Left ventricle myocardium superior (tissue), 1 donor: ENCODE results near the gene DNAAF3. TPM values are rescaled to one million over a fixed set of nuclear protein-coding genes. Genes with fewer than 3 reads are reported as not detected.
A peak's percentile ranks its signal among the peaks of the same experiment; 100 is the strongest.
"Not testable (repeated sequence)": the region's sequence is repeated elsewhere in the genome, so short reads cannot be mapped to it uniquely, and the experiment has no call there.

Source experiments
- ATAC-seq: fragments of 200-7000 bp; cut with Tn5 transposase; one replicate; pipeline ENCODE4 v1.9.1; 2020; ENCODE audit warnings: mild to moderate bottlenecking, moderate library complexity
- DNase-seq: peaks from one replicate; pipeline ENCODE4 v3.0.0-alpha.2; 2020
- intact Hi-C: fragments of 100-400 bp; cut with micrococcal nuclease; formaldehyde crosslinking; loops from one replicate; pipeline ENCODE4 v1.11.0; 2022
- total RNA-seq: library from RNA; stranded (reverse); fragmentation: NEBNext Ultra II Directional; extraction: Animal tissue kit (Norgen Biotek cat#: 25700); gene quantifications from one replicate; pipeline ENCODE4 v1.2.1, GENCODE V29; 2021
- donor health status: DM: no; HTN: yes; CAD: no; lungs with severe emphysema.

DNAAF3 gene
- total RNA-seq, 1 donor from 2014 or later, result 0.87 TPM

DNA sequence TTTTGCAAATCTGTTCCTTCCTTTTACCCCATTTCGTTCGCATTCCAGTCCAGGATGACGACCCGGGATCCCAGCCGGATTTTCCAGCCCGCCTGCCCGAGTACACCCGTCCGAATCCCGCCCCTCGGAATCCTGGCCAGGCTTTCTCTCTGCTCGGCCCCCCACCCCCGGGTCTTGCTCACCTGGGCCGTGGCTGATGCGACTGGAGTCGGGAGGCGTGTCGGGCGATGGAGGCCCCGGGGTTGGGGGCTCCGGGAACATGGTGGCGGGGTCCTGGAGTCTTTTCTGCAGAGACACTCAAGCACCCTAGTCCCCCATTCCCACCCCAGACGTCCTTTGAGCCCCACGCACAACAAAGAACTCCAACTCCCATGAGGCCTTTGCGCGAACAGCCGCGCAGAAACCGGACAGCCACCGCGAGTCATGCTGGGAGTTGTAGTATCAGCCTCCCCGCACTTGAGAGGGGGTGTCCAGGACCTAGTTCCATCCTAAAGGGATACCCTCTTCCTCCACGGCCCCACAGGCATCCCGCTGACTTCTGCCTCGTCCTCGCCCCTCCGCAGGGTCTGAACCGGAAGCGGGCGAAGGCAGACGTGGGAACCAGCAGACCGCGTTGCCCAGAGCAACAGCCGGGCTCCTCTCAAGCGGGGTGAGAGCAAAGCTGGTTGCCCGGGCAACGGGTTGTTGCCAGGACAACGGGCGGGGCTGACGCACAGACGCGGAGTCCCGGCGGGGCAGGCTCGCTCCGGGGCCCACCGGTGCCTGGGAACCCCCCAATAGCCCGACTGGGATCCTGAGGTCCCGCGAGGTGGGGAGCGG is 12.6 kb upstream of the DNAAF3 start:
- peak; percentile 77 for ATAC-seq
- intact Hi-C loops, result no loop called here
- DNase-seq, result peak; percentile 71

- intact Hi-C loops, result no loop called here
- no peak for DNase-seq
- ATAC-seq, result no peak
Observed at GRCh38 chr19:55176076-55176475, 9.7 kb upstream of the DNAAF3 start.

- peak; percentile 22 for DNase-seq
- intact Hi-C loops, result no loop called here
- no peak for ATAC-seq
Observed at GRCh38 chr19:55175117-55175867, 8.9 kb upstream of the DNAAF3 start.

GRCh38 chr19:55174425-55175116 is 8.2 kb upstream of the DNAAF3 start:
- ATAC-seq (no peak), DNase-seq (peak; percentile 19)
- intact Hi-C loops, result no loop called here

DNA sequence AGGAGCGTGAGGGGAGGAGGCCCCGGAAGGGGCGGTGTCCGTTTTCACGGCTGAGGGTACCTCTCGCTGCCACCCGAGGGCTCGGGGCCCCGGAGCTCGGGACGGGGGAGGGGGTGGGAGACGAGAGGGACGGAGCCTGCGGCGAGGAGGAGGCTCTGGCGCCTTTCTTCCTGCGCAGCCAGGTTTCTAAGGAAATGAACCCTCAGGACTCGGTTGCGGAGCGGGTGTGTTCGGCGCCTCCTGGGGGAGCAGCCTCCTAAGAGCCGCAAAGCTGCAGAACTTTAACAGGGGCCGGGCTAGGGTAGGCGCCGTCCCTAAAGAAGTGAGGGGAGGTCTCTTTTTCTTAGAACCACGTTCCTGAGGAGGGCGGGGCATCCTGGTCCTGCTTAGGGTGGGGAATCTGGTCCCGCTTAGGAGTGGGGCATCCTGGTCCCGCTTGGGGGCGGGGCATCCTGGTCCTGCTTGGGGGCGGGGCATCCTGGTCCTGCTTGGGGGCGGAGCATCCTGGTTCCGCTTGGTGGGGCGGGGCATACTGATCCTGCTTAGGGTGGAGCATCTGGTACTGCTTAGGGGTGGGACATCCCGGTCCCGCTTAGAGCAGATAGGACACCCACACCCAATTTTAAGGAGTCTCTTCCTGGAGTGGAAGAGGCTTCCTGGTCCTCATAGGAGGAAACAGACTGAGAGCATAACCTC is 7.4 kb upstream of the DNAAF3 start:
- ATAC-seq, result peak; percentile 75
- peak; percentile 72 for DNase-seq
- intact Hi-C loops, result no loop called here

- DNase-seq (peak; percentile 26), ATAC-seq (no peak)
- intact Hi-C loops, result no loop called here
Observed at GRCh38 chr19:55173186-55173713, 6.8 kb upstream of the DNAAF3 start.

- intact Hi-C loops, result no loop called here
- no peak for ATAC-seq
- DNase-seq, result no peak
Observed at GRCh38 chr19:55172741-55173140, 6.3 kb upstream of the DNAAF3 start.

- DNase-seq, ATAC-seq, intact Hi-C loops: not testable (repeated sequence)
Observed at GRCh38 chr19:55172318-55172717, 5.9 kb upstream of the DNAAF3 start.

GRCh38 chr19:55171440-55171839 is 5.0 kb upstream of the DNAAF3 start:
- no peak for DNase-seq
- intact Hi-C loops, result no loop called here
- no peak for ATAC-seq

- peak; percentile 0 for DNase-seq
- intact Hi-C loops, result no loop called here
- no peak for ATAC-seq
Observed at GRCh38 chr19:55169136-55169535, 2.7 kb upstream of the DNAAF3 start.

GRCh38 chr19:55165952-55166529 is 372 bp downstream of the DNAAF3 start:
- DNase-seq (peak; percentile 73), ATAC-seq (peak; percentile 77)
- intact Hi-C loops, result no loop called here

DNA sequence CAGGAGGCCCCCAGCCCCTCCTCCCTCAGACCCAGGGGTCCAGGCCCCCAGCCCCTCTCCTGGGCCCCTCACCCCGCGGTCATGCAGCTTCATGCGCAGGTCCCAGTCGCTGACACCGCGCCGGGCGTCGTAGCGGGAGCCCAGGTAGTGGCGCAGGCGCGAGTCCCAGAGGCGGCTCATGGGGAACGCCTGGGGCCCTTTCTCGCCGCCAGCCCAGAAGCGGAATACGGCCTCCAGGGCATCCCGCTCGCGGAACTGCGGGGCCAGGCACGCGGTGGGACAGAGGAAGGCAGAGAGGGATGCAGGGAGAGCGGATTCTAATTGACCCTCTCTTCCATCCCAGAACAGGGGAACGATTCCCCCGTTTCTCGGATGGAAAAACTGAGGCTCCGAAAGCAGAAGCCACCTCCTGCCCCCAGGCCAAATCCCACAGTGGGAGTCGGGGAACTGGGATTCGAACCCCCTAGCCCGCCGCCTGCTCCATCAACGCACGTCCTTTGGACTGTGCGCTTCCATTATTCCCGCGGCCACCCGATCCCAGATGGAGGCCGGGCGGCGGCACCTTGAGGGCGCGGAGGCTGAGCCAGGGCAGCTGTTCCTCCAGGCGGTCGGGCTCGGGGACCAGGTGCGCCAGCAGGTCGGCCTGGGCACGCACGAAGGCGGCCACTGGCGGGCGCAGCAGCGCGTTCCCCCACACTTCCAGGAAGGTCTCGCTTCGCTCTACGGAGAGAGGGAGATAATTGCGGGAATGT is 4.7 kb downstream of the DNAAF3 start:
- DNase-seq (no peak), ATAC-seq (no peak)
- intact Hi-C loops, result no loop called here

GRCh38 chr19:55160986-55161365 is 5.4 kb downstream of the DNAAF3 start:
- DNase-seq (no peak), ATAC-seq (no peak)
- intact Hi-C loops, result no loop called here

DNA sequence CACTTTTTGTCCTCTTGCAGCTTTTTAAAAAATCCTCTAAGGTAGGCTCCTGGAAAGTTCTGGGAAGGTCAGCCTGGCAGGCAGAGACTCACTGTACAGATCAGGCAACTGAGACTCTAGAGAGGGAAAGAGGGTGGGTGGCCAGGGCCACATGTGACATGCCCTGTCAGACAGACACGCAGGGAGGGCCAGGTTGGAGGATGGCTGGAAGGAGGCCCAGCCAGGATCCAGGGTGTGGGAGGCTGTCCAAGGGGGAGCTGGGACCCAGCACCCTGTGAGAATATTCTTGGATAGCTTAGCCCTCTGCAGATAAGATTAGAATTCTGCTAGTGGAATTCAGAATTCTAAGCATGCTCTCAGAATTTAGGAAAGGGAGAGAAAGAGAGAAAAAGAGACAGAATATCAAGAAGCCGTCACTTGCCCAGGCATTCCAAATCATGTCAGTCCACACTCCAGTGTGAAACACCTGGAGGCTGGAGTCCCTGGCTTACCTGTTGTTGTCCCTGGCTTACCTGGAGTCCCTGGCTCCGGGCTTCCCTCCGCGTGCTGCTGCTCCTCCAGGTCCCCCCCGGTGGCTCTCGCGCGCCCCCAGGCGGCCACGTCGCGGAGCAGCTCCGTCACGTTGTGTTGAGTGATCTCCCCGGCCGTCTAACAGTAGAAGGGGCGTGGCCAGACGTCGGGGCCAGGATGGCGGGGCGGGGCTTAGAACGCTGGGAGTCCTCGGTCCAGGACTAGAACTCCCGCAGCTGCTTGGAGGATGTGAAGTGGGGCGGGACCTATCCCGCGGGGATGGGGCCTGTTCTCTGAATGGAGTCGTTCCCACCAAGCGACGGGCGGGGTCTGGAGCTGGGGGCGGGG is 6.1 kb downstream of the DNAAF3 start:
- peak; percentile 91 for DNase-seq
- intact Hi-C loops, result no loop called here
- ATAC-seq, result peak; percentile 49

DNA sequence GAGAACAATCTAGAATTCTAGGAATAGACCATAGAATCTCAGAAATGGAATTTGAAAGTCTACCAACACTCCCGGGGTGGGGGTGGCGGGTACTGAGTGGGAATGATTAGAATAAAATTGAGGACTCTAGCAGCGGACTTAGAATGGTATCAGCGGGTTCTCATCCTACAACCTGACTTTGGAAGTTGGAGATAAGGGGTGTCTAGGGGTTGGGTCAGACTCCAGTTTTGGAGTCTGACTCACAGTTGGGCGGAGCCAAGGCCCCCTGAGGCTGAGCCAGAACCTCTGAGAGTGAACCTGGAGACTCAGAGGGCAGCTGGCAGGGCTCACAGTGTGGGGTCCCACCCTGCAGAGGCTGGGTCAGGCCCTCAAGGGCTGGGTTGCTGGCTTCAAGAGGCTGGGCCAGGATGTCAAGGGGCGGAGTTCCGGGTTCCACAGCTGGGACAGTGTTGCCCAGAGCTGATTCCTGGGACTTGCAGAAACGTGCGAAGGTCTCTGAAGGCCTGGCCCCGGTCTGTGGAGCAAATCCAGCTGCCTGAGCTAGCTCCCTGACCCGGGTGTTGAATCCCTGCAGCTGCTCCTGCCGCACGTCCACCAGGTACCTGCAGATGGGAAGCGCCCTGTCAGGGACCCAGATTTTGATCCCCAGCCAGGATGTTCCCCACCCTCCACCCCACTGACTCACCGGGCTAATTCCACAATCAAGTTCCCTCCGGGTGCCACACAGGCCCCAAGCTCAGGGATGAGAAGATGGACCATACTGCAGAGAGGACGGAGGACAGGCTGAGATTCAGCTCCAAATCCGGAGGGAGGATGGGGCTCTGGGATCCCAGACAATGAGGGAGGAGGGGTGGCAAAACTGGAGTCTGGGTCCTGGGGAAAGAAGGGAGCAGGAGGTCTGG is 7.3 kb downstream of the DNAAF3 start:
- intact Hi-C loops, result no loop called here
- ATAC-seq (peak; percentile 69), DNase-seq (peak; percentile 90)

DNA sequence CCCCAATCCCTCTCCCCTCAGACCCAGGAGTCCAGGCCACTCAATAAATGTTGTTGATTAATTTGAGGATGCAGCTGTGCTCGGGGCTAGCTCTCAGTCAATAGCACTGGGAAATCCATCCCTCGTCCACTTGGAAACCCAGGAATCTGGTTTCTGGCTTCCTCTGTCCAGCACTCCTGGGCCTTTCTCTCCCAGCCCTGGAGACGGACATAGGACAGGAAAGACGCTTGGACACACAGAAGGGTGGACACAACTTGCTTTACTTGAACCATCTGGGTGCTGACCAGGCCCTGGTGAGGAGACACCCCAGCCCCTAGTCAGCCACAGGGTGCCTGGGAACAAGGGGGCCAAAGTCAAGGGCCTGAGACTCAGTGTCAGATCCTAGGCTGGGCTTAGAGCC is 8.0 kb downstream of the DNAAF3 start:
- no peak for DNase-seq
- ATAC-seq, result peak; percentile 1
- intact Hi-C loops, result no loop called here
